HepG2 (cell line): ENCODE results near the gene LTBR. TPM values are rescaled to one million over a fixed set of nuclear protein-coding genes. Genes with fewer than 3 reads are reported as not detected.
A peak's percentile ranks its signal among the peaks of the same experiment; 100 is the strongest.

Experiments
- BRCA1 ChIP-seq: sonication (generic); formaldehyde crosslinking; IDR thresholded peaks from 2 replicates; pipeline ENCODE4 v1.4.0; 2020; ENCODE audit warnings: missing genetic modification reagents
- DNMT1 ChIP-seq: sonication (generic); formaldehyde crosslinking; IDR thresholded peaks from 2 replicates; pipeline ENCODE4 v1.5.1; 2020; ENCODE audit warnings: mild to moderate bottlenecking, missing genetic modification reagents
- HOXA9 ChIP-seq: sonication (generic); formaldehyde crosslinking; IDR thresholded peaks from 2 replicates; pipeline ENCODE4 v1.8.1; 2022; ENCODE audit warnings: missing genetic modification reagents, mild to moderate bottlenecking, moderate library complexity, borderline replicate concordance
- ISX ChIP-seq: sonication (generic); formaldehyde crosslinking; conservative IDR thresholded peaks from 2 replicates; pipeline ENCODE4 v1.5.0; 2020; ENCODE audit warnings: missing genetic modification reagents
- KLF6 ChIP-seq: IDR thresholded peaks from 2 replicates; pipeline ENCODE4 v1.8.0; 2016; ENCODE audit warnings: missing biosample characterization, missing genetic modification reagents
- MEIS1 ChIP-seq: sonication (generic); formaldehyde crosslinking; IDR thresholded peaks from 2 replicates; pipeline ENCODE4 v1.9.0; 2021; ENCODE audit warnings: mild to moderate bottlenecking, missing genetic modification reagents, moderate library complexity, borderline replicate concordance
- NFKB2 ChIP-seq: sonication (generic); formaldehyde crosslinking; IDR thresholded peaks from 2 replicates; pipeline ENCODE4 v1.4.0; 2020; ENCODE audit warnings: missing genetic modification reagents, borderline replicate concordance
- SRF ChIP-seq: IDR thresholded peaks from 2 replicates; pipeline ENCODE4 v1.6.1; 2011; ENCODE audit warnings: mild to moderate bottlenecking, low read depth, low read length, moderate library complexity
- TOPORS ChIP-seq: sonication (generic); formaldehyde crosslinking; IDR thresholded peaks from 2 replicates; pipeline ENCODE4 v1.8.0; 2023; ENCODE audit warnings: mild to moderate bottlenecking, missing genetic modification reagents
- ZNF143 ChIP-seq: sonication (generic); formaldehyde crosslinking; IDR thresholded peaks from 2 replicates; pipeline ENCODE4 v1.4.0; 2020; ENCODE audit warnings: missing genetic modification reagents
- ZNF331 ChIP-seq: sonication (generic); formaldehyde crosslinking; IDR thresholded peaks from 2 replicates; pipeline ENCODE4 v1.4.0; 2020; ENCODE audit warnings: missing genetic modification reagents
- ZNF629 ChIP-seq: sonication (generic); formaldehyde crosslinking; conservative IDR thresholded peaks from 2 replicates; pipeline ENCODE4 v1.5.0; 2020; ENCODE audit warnings: missing genetic modification reagents
- ZNF788 ChIP-seq: sonication (generic); formaldehyde crosslinking; IDR thresholded peaks from 2 replicates; pipeline ENCODE4 v1.5.0; 2020; ENCODE audit warnings: mild to moderate bottlenecking, missing genetic modification reagents, borderline replicate concordance
- ZNF883 ChIP-seq: sonication (generic); formaldehyde crosslinking; IDR thresholded peaks from 2 replicates; pipeline ENCODE4 v1.5.1; 2020; ENCODE audit warnings: mild to moderate bottlenecking, missing genetic modification reagents; ENCODE audit errors: not compliant biosample characterization
- polyA plus RNA-seq, 8 experiments: library from polyadenylated mRNA; depleted of rRNA in 3 of 8; stranded (reverse) in 7 of 8; unstranded in 1 of 8; fragments of >200 nt; fragmentation: Illumina TruSeq in 4 of 8; extraction: Trizol in 4 of 8; gene quantifications; 2 replicates each; pipeline versions ENCODE4 v1.2.1 to v1.2.3, GENCODE V29; 2011 to 2016; ENCODE audit warnings: low read depth in 4 of 8, missing spikeins in 1 of 8, mixed read lengths in 1 of 8; ENCODE audit not compliant: insufficient read depth in 1 of 8
- total RNA-seq, 5 experiments: library from RNA; depleted of rRNA; stranded (reverse); fragments of >200 nt; fragmentation: Illumina TruSeq; extraction: Trizol; gene quantifications; 2 replicates each; pipeline ENCODE4 v1.2.3, GENCODE V29; 2016; ENCODE audit warnings: low read depth in 1 of 5
- TF ChIP-seq, protein P1 (sequence below): sonication (generic); formaldehyde crosslinking; IDR thresholded peaks from 2 replicates; pipeline ENCODE4 v1.5.1; 2020; ENCODE audit warnings: missing genetic modification reagents, mild to moderate bottlenecking, borderline replicate concordance
- TF ChIP-seq, protein P2 (sequence below), 2 experiments: sonication (generic) in 1 of 2; formaldehyde crosslinking in 1 of 2; IDR thresholded peaks; 2 replicates each; pipeline versions ENCODE4 v1.4.0 to v1.6.1; 2016 to 2020; ENCODE audit warnings: borderline replicate concordance in 1 of 2, low read depth in 1 of 2, mild to moderate bottlenecking in 1 of 2, missing genetic modification reagents in 1 of 2
- TF ChIP-seq, protein P3 (sequence below): sonication (generic); formaldehyde crosslinking; IDR thresholded peaks from 2 replicates; pipeline ENCODE4 v1.4.0; 2020; ENCODE audit warnings: missing genetic modification reagents, mild to moderate bottlenecking, borderline replicate concordance
- TF ChIP-seq, protein P4 (sequence below): sonication (generic); formaldehyde crosslinking; IDR thresholded peaks from 2 replicates; pipeline ENCODE4 v1.5.1; 2020; ENCODE audit warnings: missing genetic modification reagents, mild to moderate bottlenecking, borderline replicate concordance

Gene LTBR
- total and polyA plus RNA-seq, 2 of the 13 experiments (the other 11 are each of a cell fraction or from before 2014, with no cell fraction given), result 31.4 to 34.8 TPM

DNA sequence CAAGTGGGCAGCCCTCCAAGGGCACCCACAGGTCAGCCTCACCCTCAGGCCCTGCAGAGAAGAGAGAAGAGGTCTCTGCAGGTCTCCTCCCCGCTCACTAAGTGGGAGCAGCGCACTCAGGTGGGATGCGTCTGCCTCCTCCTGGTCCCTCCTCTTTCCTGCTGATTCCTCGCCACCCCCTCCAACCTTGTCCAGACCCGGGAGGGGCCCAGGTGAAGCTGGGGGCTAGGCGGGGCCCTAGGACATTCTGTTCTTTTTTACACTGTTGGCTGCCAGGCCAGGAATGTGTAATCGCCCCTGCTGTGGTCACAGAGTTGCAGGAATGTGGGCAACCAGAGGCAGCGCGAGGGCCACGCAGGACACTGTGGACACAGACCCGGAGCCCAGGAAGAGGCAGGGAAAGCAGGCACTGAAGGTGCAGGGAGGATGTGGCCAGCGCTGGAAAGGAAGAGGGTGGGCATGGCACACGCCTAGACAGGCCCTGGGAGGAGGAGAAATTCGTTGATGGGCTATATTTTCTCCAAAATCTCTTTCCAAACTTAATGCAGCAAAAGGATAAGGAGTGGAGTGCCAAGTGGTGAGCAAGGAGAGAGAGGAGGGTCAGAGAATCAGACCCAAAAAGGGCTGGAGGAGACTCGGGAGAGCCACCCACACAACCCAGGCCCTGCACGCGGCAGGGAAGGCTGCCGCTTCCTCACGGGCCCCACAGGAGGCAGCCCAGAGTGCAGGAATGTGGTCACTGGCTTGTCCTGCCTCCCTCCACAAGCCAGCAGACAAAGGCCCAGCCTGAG is 7.7 kb upstream of the LTBR start (continued):
- TF ChIP-seq ZNF143 (CRISPR knock-in tag), result no peak
- peak; percentile 50; the same call in 1 of the 2 replicates for TF ChIP-seq ZNF331 (CRISPR knock-in tag)
- no peak for TF ChIP-seq DNMT1
- TF ChIP-seq, protein P1, sequence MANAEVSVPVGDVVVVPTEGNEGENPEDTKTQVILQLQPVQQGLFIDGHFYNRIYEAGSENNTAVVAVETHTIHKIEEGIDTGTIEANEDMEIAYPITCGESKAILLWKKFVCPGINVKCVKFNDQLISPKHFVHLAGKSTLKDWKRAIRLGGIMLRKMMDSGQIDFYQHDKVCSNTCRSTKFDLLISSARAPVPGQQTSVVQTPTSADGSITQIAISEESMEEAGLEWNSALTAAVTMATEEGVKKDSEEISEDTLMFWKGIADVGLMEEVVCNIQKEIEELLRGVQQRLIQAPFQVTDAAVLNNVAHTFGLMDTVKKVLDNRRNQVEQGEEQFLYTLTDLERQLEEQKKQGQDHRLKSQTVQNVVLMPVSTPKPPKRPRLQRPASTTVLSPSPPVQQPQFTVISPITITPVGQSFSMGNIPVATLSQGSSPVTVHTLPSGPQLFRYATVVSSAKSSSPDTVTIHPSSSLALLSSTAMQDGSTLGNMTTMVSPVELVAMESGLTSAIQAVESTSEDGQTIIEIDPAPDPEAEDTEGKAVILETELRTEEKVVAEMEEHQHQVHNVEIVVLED, result no peak
- TF ChIP-seq SRF, result no peak
- TF ChIP-seq ISX, result no peak
- no peak for TF ChIP-seq TOPORS
- no peak for TF ChIP-seq BRCA1 (CRISPR knock-in tag)
- TF ChIP-seq ZNF788 (CRISPR knock-in tag), result peak; percentile 47; the same call in 1 of the 2 replicates
- TF ChIP-seq, protein P2, sequence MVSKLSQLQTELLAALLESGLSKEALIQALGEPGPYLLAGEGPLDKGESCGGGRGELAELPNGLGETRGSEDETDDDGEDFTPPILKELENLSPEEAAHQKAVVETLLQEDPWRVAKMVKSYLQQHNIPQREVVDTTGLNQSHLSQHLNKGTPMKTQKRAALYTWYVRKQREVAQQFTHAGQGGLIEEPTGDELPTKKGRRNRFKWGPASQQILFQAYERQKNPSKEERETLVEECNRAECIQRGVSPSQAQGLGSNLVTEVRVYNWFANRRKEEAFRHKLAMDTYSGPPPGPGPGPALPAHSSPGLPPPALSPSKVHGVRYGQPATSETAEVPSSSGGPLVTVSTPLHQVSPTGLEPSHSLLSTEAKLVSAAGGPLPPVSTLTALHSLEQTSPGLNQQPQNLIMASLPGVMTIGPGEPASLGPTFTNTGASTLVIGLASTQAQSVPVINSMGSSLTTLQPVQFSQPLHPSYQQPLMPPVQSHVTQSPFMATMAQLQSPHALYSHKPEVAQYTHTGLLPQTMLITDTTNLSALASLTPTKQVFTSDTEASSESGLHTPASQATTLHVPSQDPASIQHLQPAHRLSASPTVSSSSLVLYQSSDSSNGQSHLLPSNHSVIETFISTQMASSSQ (IDR thresholded peaks at IDR 0.05; ENCODE audit: low read depth), result no peak
- TF ChIP-seq, protein P2 (CRISPR knock-in tag; IDR thresholded peaks at IDR 0.05; ENCODE audit: borderline replicate concordance), result no peak
- 0 out of 2 replicates have a peak, but pooled peaks have one; percentile 33 for TF ChIP-seq NFKB2 (CRISPR knock-in tag)
- no peak for TF ChIP-seq ZNF629 (CRISPR knock-in tag)
- TF ChIP-seq MEIS1 (CRISPR knock-in tag), result peak; percentile 32; the same call in 1 of the 2 replicates
- TF ChIP-seq KLF6, result no peak
- no peak for TF ChIP-seq ZNF883 (CRISPR knock-in tag)
- TF ChIP-seq, protein P3, sequence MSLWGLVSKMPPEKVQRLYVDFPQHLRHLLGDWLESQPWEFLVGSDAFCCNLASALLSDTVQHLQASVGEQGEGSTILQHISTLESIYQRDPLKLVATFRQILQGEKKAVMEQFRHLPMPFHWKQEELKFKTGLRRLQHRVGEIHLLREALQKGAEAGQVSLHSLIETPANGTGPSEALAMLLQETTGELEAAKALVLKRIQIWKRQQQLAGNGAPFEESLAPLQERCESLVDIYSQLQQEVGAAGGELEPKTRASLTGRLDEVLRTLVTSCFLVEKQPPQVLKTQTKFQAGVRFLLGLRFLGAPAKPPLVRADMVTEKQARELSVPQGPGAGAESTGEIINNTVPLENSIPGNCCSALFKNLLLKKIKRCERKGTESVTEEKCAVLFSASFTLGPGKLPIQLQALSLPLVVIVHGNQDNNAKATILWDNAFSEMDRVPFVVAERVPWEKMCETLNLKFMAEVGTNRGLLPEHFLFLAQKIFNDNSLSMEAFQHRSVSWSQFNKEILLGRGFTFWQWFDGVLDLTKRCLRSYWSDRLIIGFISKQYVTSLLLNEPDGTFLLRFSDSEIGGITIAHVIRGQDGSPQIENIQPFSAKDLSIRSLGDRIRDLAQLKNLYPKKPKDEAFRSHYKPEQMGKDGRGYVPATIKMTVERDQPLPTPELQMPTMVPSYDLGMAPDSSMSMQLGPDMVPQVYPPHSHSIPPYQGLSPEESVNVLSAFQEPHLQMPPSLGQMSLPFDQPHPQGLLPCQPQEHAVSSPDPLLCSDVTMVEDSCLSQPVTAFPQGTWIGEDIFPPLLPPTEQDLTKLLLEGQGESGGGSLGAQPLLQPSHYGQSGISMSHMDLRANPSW (CRISPR knock-in tag), result no peak
- TF ChIP-seq HOXA9 (CRISPR knock-in tag), result no peak
- TF ChIP-seq, protein P4, sequence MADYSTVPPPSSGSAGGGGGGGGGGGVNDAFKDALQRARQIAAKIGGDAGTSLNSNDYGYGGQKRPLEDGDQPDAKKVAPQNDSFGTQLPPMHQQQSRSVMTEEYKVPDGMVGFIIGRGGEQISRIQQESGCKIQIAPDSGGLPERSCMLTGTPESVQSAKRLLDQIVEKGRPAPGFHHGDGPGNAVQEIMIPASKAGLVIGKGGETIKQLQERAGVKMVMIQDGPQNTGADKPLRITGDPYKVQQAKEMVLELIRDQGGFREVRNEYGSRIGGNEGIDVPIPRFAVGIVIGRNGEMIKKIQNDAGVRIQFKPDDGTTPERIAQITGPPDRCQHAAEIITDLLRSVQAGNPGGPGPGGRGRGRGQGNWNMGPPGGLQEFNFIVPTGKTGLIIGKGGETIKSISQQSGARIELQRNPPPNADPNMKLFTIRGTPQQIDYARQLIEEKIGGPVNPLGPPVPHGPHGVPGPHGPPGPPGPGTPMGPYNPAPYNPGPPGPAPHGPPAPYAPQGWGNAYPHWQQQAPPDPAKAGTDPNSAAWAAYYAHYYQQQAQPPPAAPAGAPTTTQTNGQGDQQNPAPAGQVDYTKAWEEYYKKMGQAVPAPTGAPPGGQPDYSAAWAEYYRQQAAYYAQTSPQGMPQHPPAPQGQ, result no peak
